ENCODE results near the gene URI1.
"Not testable (repeated sequence)": the region's sequence is repeated elsewhere in the genome, so short reads cannot be mapped to it uniquely, and the experiment has no call there.

The URI1 gene

GRCh38 chr19:29940971-29941585 is 961 bp upstream of the URI1 start:
- in situ Hi-C loops (cut with MboI; ENCODE audit: low sequenced_read_pairs), result no loop called here

GRCh38 chr19:29942404-29943261 is 594 bp downstream of the URI1 start:
- in situ Hi-C loops (cut with MboI; ENCODE audit: low sequenced_read_pairs), result no loop called here

GRCh38 chr19:29943615-29944014 is 1.6 kb downstream of the URI1 start:
- in situ Hi-C loops (cut with MboI; ENCODE audit: low sequenced_read_pairs), result no loop called here

GRCh38 chr19:29944390-29945012 is 2.5 kb downstream of the URI1 start:
- in situ Hi-C loops (cut with MboI; ENCODE audit: low sequenced_read_pairs), result no loop called here

GRCh38 chr19:29945017-29945416 is 3.0 kb downstream of the URI1 start:
- in situ Hi-C loops (cut with MboI; ENCODE audit: low sequenced_read_pairs), result no loop called here

GRCh38 chr19:29945433-29945832 is 3.4 kb downstream of the URI1 start:
- in situ Hi-C loops (cut with MboI; ENCODE audit: low sequenced_read_pairs), result no loop called here

GRCh38 chr19:29946645-29947044 is 4.6 kb downstream of the URI1 start:
- in situ Hi-C loops (cut with MboI; ENCODE audit: low sequenced_read_pairs), result no loop called here

- in situ Hi-C loops (cut with MboI; ENCODE audit: low sequenced_read_pairs), result no loop called here
Measured at GRCh38 chr19:29947871-29948270, 5.8 kb downstream of the URI1 start.

- in situ Hi-C loops (cut with MboI; ENCODE audit: low sequenced_read_pairs), result not testable (repeated sequence)
Measured at GRCh38 chr19:29948759-29949470, 6.9 kb downstream of the URI1 start.

GRCh38 chr19:29952177-29952576 is 10.1 kb downstream of the URI1 start:
- in situ Hi-C loops (cut with MboI; ENCODE audit: low sequenced_read_pairs), result no loop called here

- in situ Hi-C loops (cut with MboI; ENCODE audit: low sequenced_read_pairs), result no loop called here
Measured at GRCh38 chr19:29952646-29953045, 10.6 kb downstream of the URI1 start.

- in situ Hi-C loops (cut with MboI; ENCODE audit: low sequenced_read_pairs), result no loop called here
Measured at GRCh38 chr19:29953352-29954247, 11.6 kb downstream of the URI1 start.

- in situ Hi-C loops (cut with MboI; ENCODE audit: low sequenced_read_pairs), result no loop called here
Measured at GRCh38 chr19:29956855-29957254, 14.8 kb downstream of the URI1 start.

GRCh38 chr19:29961311-29961710 is 19.3 kb downstream of the URI1 start:
- in situ Hi-C loops (cut with MboI; ENCODE audit: low sequenced_read_pairs), result no loop called here

- in situ Hi-C loops (cut with MboI; ENCODE audit: low sequenced_read_pairs), result no loop called here
Measured at GRCh38 chr19:29962793-29963192, 20.8 kb downstream of the URI1 start.

- in situ Hi-C loops (cut with MboI; ENCODE audit: low sequenced_read_pairs), result no loop called here
Measured at GRCh38 chr19:29963576-29963975, 21.5 kb downstream of the URI1 start.

GRCh38 chr19:29964171-29964570 is 22.1 kb downstream of the URI1 start:
- in situ Hi-C loops (cut with MboI; ENCODE audit: low sequenced_read_pairs), result no loop called here

- in situ Hi-C loops (cut with MboI; ENCODE audit: low sequenced_read_pairs), result no loop called here
Measured at GRCh38 chr19:29965492-29965891, 23.5 kb downstream of the URI1 start.

GRCh38 chr19:29966142-29966541 is 24.1 kb downstream of the URI1 start:
- in situ Hi-C loops (cut with MboI; ENCODE audit: low sequenced_read_pairs), result not testable (repeated sequence)

GRCh38 chr19:29966588-29967249 is 24.7 kb downstream of the URI1 start:
- in situ Hi-C loops (cut with MboI; ENCODE audit: low sequenced_read_pairs), result no loop called here
